Smooth muscle cell (in vitro differentiated cells): ENCODE measurements around the gene ZNF296. TPM values are rescaled to one million over a fixed set of nuclear protein-coding genes. Genes with fewer than 3 reads are reported as not detected.
A peak's percentile ranks its signal among the peaks of the same experiment; 100 is the strongest.

Experiments used
- DNase-seq: peaks from one replicate; lab custom pipeline; 2025; ENCODE audit not compliant: unreplicated experiment; lab: John Stamatoyannopoulos, UW
- H2AFZ ChIP-seq: fragments of 200-600 bp; sonication (generic); 2 replicates; pipeline ENCODE4 v1.6.0; 2016; ENCODE audit warnings: antibody characterized with exemption, low read depth, mild to moderate bottlenecking
- H3F3A ChIP-seq: fragments of 200-600 bp; sonication (generic); 2 replicates; pipeline ENCODE4 v1.6.0; 2017; ENCODE audit warnings: antibody characterized with exemption, low read depth
- H3K27ac ChIP-seq: fragments of 200-600 bp; sonication (generic); 2 replicates; pipeline ENCODE4 v1.5.1; 2016; ENCODE audit warnings: low read depth, mild to moderate bottlenecking
- H3K27me3 ChIP-seq: fragments of 200-600 bp; sonication (generic); 2 replicates; pipeline ENCODE4 v1.6.1; 2016; ENCODE audit warnings: low read depth, mild to moderate bottlenecking
- H3K36me3 ChIP-seq: fragments of 200-600 bp; sonication (generic); 2 replicates; pipeline ENCODE4 v1.5.1; 2016; ENCODE audit warnings: low read depth
- H3K4me1 ChIP-seq: fragments of 200-600 bp; sonication (generic); 2 replicates; pipeline ENCODE4 v1.5.1; 2016; ENCODE audit warnings: low read depth
- H3K4me2 ChIP-seq: fragments of 200-600 bp; sonication (generic); 2 replicates; pipeline ENCODE4 v1.6.0; 2016; ENCODE audit warnings: mild to moderate bottlenecking
- H3K4me3 ChIP-seq: fragments of 200-600 bp; sonication (generic); 2 replicates; pipeline ENCODE4 v1.5.1; 2016; ENCODE audit warnings: mild to moderate bottlenecking
- H3K79me2 ChIP-seq: fragments of 200-600 bp; sonication (generic); 2 replicates; pipeline ENCODE4 v1.6.0; 2016; ENCODE audit warnings: low read depth, mild to moderate bottlenecking
- H3K9ac ChIP-seq: fragments of 200-600 bp; sonication (generic); 2 replicates; pipeline ENCODE4 v1.6.0; 2016; ENCODE audit warnings: low read depth
- H3K9me3 ChIP-seq: fragments of 200-600 bp; sonication (generic); replicated peaks from 2 replicates; pipeline ENCODE4 v1.5.1; 2016; ENCODE audit warnings: low read depth
- H4K20me1 ChIP-seq: fragments of 200-600 bp; sonication (generic); 2 replicates; pipeline ENCODE4 v1.6.0; 2016; ENCODE audit warnings: low read depth
- WGBS: methylation state at CpG from one replicate; pipeline ENCODE4 v1.1.7; 2016; ENCODE audit warnings: low lambda C conversion rate; 5-methylcytosine and 5-hydroxymethylcytosine counted together
- polyA plus RNA-seq: library from polyadenylated mRNA; unstranded; fragments of >200 nt; fragmentation: Nextera tagmentation; extraction: Ambion mirVana; gene quantifications from 2 replicates; pipeline ENCODE4 v1.2.1, GENCODE V29; 2016
- total RNA-seq: library from RNA; depleted of rRNA; stranded (reverse); fragments of >200 nt; gene quantifications from 2 replicates; pipeline ENCODE4 v1.2.3, GENCODE V29; 2014
- TF ChIP-seq, protein P1 (sequence below): fragments of 200-600 bp; sonication (generic); IDR thresholded peaks from 2 replicates; pipeline ENCODE4 v1.5.1; 2017; ENCODE audit warnings: borderline replicate concordance, mild to moderate bottlenecking, antibody characterized with exemption; ENCODE audit not compliant: insufficient read depth, poor library complexity, severe bottlenecking

ZNF296 gene
- total and polyA plus RNA-seq, 2 experiments from 2014 or later: 0.21 to 1.1 TPM

DNA sequence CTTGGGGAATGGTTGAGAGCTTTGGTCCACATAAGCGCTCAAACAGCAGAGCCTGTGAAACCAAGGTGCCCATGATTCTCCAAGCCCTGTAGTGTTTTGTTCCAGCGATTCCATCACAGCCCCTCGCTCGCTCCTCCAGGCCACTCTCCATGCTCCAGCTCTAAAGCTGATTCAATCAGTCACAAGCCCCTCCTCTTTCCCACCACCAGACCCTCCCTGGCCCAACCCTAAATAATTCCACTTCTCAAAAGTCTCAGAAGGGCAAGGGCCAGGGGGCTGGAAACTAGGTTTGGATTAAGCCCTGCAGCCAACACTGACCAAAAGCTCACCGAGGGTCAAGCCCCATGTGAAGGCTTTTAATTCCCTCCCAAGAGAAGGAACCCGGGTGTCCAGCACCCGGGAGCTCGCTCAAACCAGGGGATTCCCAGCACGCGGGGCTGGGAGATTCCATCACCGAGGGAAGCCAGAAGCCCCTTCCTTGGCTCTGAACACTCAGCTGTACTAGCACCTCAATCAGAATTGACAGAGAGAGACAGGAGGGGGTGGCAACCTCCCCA, 1.5 kb downstream of the ZNF296 start:
- Histone ChIP-seq H3K4me2 (peak overlapping the region; percentile 80), H2AFZ (no peak overlapping the region), H4K20me1 (no peaks in the 10 kb centered on the region), H3F3A (peaks cover 16% of the 10 kb centered on the region), H3K9ac (no peak overlapping the region), H3K9me3 (no peaks in the 10 kb centered on the region), H3K79me2 (peaks cover 7% of the 10 kb centered on the region), H3K27me3 (no peaks in the 10 kb centered on the region), H3K36me3 (no peaks in the 10 kb centered on the region), H3K27ac (no peak overlapping the region), H3K4me3 (no peak overlapping the region), H3K4me1 (peaks cover 24% of the 10 kb centered on the region)
- whole genome bisulfite sequencing: 48% methylated on average over 11 of the region's 11 CpGs
- DNase-seq: no peak
- TF ChIP-seq, protein P1, sequence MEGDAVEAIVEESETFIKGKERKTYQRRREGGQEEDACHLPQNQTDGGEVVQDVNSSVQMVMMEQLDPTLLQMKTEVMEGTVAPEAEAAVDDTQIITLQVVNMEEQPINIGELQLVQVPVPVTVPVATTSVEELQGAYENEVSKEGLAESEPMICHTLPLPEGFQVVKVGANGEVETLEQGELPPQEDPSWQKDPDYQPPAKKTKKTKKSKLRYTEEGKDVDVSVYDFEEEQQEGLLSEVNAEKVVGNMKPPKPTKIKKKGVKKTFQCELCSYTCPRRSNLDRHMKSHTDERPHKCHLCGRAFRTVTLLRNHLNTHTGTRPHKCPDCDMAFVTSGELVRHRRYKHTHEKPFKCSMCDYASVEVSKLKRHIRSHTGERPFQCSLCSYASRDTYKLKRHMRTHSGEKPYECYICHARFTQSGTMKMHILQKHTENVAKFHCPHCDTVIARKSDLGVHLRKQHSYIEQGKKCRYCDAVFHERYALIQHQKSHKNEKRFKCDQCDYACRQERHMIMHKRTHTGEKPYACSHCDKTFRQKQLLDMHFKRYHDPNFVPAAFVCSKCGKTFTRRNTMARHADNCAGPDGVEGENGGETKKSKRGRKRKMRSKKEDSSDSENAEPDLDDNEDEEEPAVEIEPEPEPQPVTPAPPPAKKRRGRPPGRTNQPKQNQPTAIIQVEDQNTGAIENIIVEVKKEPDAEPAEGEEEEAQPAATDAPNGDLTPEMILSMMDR: no peak

DNA sequence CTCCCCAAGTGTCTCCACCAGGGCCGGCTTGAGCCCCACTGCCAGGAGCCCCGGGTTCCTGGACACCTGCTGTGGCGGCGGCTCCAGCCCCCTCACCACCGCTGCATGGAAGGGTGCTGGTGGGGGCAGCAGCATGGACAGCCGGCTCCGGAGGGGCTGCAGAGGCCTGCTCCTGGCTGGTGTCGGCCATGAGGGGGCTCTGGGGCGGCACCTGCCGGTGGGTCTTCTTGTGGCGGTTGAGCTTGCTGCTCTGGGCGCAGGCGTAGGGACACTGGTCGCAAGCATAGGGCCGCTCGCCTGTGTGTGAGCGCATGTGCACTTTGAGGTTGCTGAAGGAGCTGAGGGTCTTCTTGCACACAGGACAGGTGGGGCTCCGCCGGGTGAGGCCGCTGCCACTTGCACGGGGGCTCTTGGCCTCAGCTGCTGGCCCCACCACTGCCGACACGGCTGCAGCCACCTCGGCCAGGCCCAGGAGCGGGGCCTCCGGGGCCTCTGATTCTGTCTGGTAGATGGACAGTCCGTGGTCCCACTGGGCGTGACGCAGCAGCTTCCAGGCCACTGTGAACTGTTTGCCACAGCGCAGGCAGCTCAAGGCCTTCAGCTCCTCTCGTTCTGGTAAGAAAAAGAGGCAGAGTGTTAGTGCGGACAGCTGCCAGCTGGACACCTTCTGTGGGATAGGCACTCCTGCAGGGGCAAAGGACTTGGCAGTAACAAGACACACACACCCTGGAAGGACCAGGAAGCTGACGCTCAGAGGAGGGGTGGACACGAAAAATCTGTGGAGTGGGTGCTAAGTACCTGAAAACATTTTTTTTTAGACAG, 4.1 kb downstream of the ZNF296 start:
- Histone ChIP-seq H3K36me3 (no peaks in the 10 kb centered on the region), H3K9me3 (no peaks in the 10 kb centered on the region), H3F3A (peaks cover 15% of the 10 kb centered on the region), H3K4me2 (no peak overlapping the region), H2AFZ (no peak overlapping the region), H3K4me1 (peaks cover 18% of the 10 kb centered on the region), H3K27me3 (no peaks in the 10 kb centered on the region), H3K79me2 (no peaks in the 10 kb centered on the region), H4K20me1 (no peaks in the 10 kb centered on the region), H3K4me3 (no peak overlapping the region), H3K27ac (no peak overlapping the region), H3K9ac (no peak overlapping the region)
- no peak for DNase-seq
- 94% methylated on average over 34 of the region's 34 CpGs for WGBS
- TF ChIP-seq, protein P1: no peak

DNA sequence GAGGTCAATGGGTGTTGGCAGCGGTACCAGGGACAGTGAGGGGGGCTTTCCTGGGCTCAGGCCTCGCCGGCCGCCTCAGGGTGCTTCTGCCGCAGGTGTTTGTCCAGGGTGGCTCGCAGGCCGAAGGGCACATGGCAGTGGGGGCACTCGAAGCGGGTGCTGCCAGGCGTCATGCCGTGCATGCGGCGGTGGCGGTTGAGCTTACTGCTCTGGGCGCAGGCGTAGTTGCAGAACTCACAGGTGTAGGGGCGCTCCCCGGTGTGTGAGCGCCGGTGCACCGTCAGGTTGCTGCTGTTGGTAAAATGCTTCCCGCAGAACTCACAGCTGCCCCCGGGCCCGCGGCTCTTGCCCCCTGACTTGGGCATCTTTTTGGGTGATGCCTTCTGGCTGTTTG, 4.7 kb downstream of the ZNF296 start:
- H3K27me3 ChIP-seq: no peaks in the 10 kb centered on the region

More for the DNA sequence above, 4.7 kb downstream of the ZNF296 start:
- Histone ChIP-seq H3F3A (peaks cover 9% of the 10 kb centered on the region), H3K9me3 (no peaks in the 10 kb centered on the region), H3K4me1 (peaks cover 13% of the 10 kb centered on the region), H4K20me1 (no peaks in the 10 kb centered on the region), H3K9ac (no peak overlapping the region), H3K4me2 (no peak overlapping the region), H3K27ac (no peak overlapping the region), H2AFZ (no peak overlapping the region), H3K4me3 (no peak overlapping the region), H3K36me3 (no peaks in the 10 kb centered on the region), H3K79me2 (no peaks in the 10 kb centered on the region)
- TF ChIP-seq, protein P1: no peak
- WGBS: 98% methylated on average over 25 of the region's 25 CpGs
- DNase-seq: no peak
